ENCODE results near the gene KLHL5.
"Not testable (repeated sequence)": the region's sequence is repeated elsewhere in the genome, so short reads cannot be mapped to it uniquely, and the experiment has no call there.

KLHL5 gene

DNA sequence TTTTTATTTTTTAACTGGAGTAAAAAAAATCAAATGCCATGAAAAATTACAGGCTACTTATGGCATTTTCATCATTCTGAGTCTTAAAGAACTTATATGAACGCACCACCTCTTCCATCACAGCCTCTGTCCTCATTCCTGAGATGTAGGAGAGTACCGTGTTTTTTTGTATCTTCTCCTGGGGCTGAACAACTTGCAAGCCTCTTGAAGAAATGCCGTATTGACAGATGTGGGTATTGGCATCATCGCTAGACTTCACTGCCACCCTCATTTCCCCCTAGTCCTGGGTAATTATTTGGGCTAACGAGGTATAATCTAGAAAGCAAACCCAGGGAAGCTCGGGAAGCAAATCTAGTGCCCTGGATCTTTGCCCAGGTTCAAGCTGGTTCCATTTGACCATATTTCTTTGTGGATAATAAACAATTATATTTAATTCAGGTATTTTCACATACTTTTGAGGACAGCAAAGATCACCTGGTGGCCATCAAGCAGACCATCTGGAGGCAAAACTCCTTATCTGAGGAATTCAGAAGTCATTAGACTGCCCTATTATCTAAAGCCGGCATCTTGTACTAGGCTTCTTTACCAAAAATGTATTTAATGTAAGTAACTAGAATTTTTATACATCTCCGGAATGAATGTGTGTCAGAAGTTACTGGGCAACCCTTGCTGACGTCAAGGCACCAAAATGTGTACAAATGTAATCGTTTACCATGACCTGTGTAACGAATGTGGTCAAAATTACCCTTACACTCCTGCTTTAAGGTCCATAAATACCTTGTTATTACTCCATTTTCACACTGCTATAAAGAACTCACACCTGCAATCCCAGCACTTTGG, 64.4 kb downstream of the KLHL5 start:
- H3K4me1 ChIP-seq: no peaks in the 10 kb centered on the region
- no peaks in the 10 kb centered on the region for H3K79me2 ChIP-seq
- H3K36me3 ChIP-seq (ENCODE audit: control insufficient read depth, insufficient read depth, low read length): no peaks in the 10 kb centered on the region
- H3K9me3 ChIP-seq (ENCODE audit: control insufficient read depth, low read length): no peaks in the 10 kb centered on the region
- no peak overlapping the region for H2AFZ ChIP-seq
- H3K27me3 ChIP-seq (ENCODE audit: control insufficient read depth, insufficient read depth, low read length): no peaks in the 10 kb centered on the region
- no peak overlapping the region for H3K9ac ChIP-seq
- H3K27ac ChIP-seq: no peak overlapping the region
- no peak overlapping the region for H3K4me3 ChIP-seq (ENCODE audit: low read depth, low read length)
- TF ChIP-seq, protein P1, sequence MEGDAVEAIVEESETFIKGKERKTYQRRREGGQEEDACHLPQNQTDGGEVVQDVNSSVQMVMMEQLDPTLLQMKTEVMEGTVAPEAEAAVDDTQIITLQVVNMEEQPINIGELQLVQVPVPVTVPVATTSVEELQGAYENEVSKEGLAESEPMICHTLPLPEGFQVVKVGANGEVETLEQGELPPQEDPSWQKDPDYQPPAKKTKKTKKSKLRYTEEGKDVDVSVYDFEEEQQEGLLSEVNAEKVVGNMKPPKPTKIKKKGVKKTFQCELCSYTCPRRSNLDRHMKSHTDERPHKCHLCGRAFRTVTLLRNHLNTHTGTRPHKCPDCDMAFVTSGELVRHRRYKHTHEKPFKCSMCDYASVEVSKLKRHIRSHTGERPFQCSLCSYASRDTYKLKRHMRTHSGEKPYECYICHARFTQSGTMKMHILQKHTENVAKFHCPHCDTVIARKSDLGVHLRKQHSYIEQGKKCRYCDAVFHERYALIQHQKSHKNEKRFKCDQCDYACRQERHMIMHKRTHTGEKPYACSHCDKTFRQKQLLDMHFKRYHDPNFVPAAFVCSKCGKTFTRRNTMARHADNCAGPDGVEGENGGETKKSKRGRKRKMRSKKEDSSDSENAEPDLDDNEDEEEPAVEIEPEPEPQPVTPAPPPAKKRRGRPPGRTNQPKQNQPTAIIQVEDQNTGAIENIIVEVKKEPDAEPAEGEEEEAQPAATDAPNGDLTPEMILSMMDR (IDR thresholded peaks at IDR 0.05): no peak
- H3K4me2 ChIP-seq (ENCODE audit: low read length): no peak overlapping the region

DNA sequence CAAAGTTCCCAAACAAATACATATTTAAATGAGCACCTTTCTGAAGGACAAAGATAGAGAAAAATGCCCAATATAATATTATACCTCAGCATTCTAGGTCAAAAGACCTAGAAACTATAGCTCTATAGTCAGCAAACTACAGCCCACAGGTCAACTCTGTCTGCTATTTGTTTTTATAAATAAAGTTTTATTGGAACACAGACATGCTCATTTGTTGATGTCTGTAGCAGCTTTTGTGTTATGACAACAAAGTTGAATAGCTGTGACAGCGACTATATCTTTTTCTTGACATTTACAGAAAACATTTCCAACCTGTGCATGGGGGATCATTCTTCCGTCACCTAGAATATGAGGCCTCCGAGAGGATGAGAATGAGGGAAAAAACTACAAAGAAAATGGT, 71.6 kb downstream of the KLHL5 start:
- H3K36me3 ChIP-seq (ENCODE audit: control insufficient read depth, insufficient read depth, low read length): no peaks in the 10 kb centered on the region
- no peak overlapping the region for H2AFZ ChIP-seq
- no peak overlapping the region for H3K4me2 ChIP-seq (ENCODE audit: low read length)
- H3K27ac ChIP-seq: no peak overlapping the region
- no peaks in the 10 kb centered on the region for H3K27me3 ChIP-seq (ENCODE audit: control insufficient read depth, insufficient read depth, low read length)
- H3K9me3 ChIP-seq (ENCODE audit: control insufficient read depth, low read length): no peaks in the 10 kb centered on the region
- TF ChIP-seq, protein P1 (IDR thresholded peaks at IDR 0.05): no peak
- no peak overlapping the region for H3K4me3 ChIP-seq (ENCODE audit: low read depth, low read length)
- no peak overlapping the region for H3K9ac ChIP-seq
- H3K79me2 ChIP-seq: no peaks in the 10 kb centered on the region
- H3K4me1 ChIP-seq: no peaks in the 10 kb centered on the region

DNA sequence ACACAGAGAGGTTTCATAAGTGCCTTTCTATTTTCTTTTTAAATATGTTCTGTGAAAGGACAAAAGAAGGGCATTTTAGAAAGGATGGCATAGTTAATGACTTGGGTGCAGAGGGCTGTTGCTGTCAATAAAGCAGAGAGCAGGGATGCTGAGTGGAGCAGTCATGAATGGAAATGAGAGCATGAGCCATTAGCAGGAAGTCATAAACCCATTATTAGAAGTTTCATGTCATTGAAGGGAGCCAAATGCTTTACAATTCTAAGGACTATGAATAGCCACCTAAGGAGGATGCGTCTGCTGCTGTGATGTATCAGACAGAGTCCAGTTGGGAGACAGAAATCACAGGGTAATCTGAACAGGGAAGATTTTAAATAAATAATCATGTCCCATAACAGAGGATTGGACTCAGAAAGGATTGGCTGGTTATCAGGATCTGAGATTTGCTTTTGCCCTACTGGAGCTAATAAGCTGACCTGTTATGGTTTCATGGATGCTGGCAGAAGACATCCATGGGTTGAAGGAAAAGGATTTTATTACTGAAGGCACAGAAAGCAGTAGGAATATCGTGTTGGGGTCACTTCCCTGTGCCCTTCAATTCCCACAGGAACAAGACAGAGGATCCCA, 72.8 kb downstream of the KLHL5 start:
- Histone ChIP-seq H3K27me3 (ENCODE audit: control insufficient read depth, insufficient read depth, low read length) (no peaks in the 10 kb centered on the region), H3K9ac (no peak overlapping the region), H3K4me2 (ENCODE audit: low read length) (no peak overlapping the region), H3K4me3 (ENCODE audit: low read depth, low read length) (no peak overlapping the region), H3K9me3 (ENCODE audit: control insufficient read depth, low read length) (no peaks in the 10 kb centered on the region), H3K4me1 (no peaks in the 10 kb centered on the region), H3K36me3 (ENCODE audit: control insufficient read depth, insufficient read depth, low read length) (no peaks in the 10 kb centered on the region), H3K27ac (no peak overlapping the region), H2AFZ (no peak overlapping the region), H3K79me2 (no peaks in the 10 kb centered on the region)
- TF ChIP-seq, protein P1 (IDR thresholded peaks at IDR 0.05): no peak

DNA sequence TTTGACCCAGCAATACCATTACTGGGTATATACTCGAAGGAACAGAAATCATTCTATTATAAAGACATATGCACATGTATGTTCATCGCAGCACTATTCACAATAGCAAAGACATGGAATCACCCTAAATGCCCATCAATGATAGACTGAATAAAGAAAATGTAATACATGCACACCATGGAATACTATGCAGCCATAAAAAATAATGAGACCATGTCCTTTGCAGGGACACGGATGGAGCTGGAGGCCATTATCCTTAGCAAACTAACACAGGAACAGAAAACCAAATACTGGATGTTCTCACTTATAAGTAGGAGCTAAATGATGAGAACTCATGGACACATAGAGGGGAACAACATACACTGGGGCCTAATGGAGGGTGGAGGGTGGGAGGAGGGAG, 76.2 kb downstream of the KLHL5 start:
- H2AFZ ChIP-seq; H3K79me2 ChIP-seq; H3K9me3 ChIP-seq (ENCODE audit: control insufficient read depth, low read length); H3K4me1 ChIP-seq; H3K27me3 ChIP-seq (ENCODE audit: control insufficient read depth, insufficient read depth, low read length); H3K27ac ChIP-seq; H3K4me2 ChIP-seq (ENCODE audit: low read length); H3K36me3 ChIP-seq (ENCODE audit: control insufficient read depth, insufficient read depth, low read length); H3K9ac ChIP-seq; H3K4me3 ChIP-seq (ENCODE audit: low read depth, low read length): not testable (repeated sequence)

DNA sequence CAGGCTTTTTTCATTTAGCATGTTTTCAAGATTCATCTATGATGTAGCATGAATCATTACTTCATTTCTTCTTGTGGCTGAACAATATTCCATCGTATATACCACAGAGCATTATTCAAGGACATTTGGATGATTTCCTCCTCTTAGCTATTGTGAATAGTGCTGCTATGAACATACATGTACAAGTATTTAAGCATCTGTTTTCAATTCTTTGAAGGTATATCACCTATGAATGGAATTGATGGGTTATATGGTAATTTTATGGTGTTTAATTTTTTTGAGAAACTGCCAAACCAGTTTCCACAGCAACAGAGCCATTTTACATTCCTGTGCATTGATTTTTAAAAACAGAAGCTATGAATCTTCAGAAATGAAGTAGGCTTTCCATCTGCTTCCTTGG, 84.2 kb downstream of the KLHL5 start:
- Histone ChIP-seq H2AFZ (no peak overlapping the region), H3K4me1 (no peaks in the 10 kb centered on the region), H3K9ac (no peak overlapping the region), H3K4me3 (ENCODE audit: low read depth, low read length) (no peak overlapping the region), H3K4me2 (ENCODE audit: low read length) (no peak overlapping the region), H3K27me3 (ENCODE audit: control insufficient read depth, insufficient read depth, low read length) (no peaks in the 10 kb centered on the region), H3K79me2 (no peaks in the 10 kb centered on the region), H3K36me3 (ENCODE audit: control insufficient read depth, insufficient read depth, low read length) (no peaks in the 10 kb centered on the region), H3K27ac (no peak overlapping the region), H3K9me3 (ENCODE audit: control insufficient read depth, low read length) (no peaks in the 10 kb centered on the region)
- TF ChIP-seq, protein P1 (IDR thresholded peaks at IDR 0.05): no peak
